Type B pancreatic cell (in vitro differentiated cells): ENCODE data around the gene NCEH1. TPM values are rescaled to one million over a fixed set of nuclear protein-coding genes. Genes with fewer than 3 reads are reported as not detected.

Experiments
- DNase-seq: peaks from one replicate; pipeline ENCODE4 v3.0.0; 2021; ENCODE audit warnings: mixed read lengths; ENCODE audit not compliant: unreplicated experiment; ENCODE audit errors: extremely low spot score
- H3K27ac Mint-ChIP-seq: 2 replicates; pipeline ENCODE4 v1.8.0; 2021; ENCODE audit warnings: mild to moderate bottlenecking, mixed read lengths
- H3K27me3 Mint-ChIP-seq: 2 replicates; pipeline ENCODE4 v1.8.0; 2021; ENCODE audit warnings: mixed read lengths
- H3K36me3 Mint-ChIP-seq: 2 replicates; pipeline ENCODE4 v1.8.0; 2021; ENCODE audit warnings: mixed read lengths
- H3K4me1 Mint-ChIP-seq: one replicate; pipeline ENCODE4 v1.8.0; 2021; ENCODE audit warnings: mixed read lengths; ENCODE audit not compliant: unreplicated experiment
- H3K4me3 Mint-ChIP-seq: 2 replicates; pipeline ENCODE4 v1.8.0; 2021; ENCODE audit warnings: mild to moderate bottlenecking, mixed read lengths
- H3K9me3 Mint-ChIP-seq: 2 replicates; pipeline ENCODE4 v1.8.0; 2021; ENCODE audit warnings: mixed read lengths
- total RNA-seq: library from RNA; stranded (reverse); gene quantifications from 2 replicates; pipeline ENCODE4 v1.2.1, GENCODE V29; 2021; ENCODE audit warnings: low replicate concordance
- TF ChIP-seq, protein P1 (sequence below): fragments of 200-600 bp; sonication (generic); conservative IDR thresholded peaks from 2 replicates; pipeline ENCODE4 v1.5.0; 2021; ENCODE audit warnings: antibody characterized with exemption, mild to moderate bottlenecking

Gene NCEH1
- total RNA-seq, 1 donor from 2014 or later, result 7.0 TPM

DNA sequence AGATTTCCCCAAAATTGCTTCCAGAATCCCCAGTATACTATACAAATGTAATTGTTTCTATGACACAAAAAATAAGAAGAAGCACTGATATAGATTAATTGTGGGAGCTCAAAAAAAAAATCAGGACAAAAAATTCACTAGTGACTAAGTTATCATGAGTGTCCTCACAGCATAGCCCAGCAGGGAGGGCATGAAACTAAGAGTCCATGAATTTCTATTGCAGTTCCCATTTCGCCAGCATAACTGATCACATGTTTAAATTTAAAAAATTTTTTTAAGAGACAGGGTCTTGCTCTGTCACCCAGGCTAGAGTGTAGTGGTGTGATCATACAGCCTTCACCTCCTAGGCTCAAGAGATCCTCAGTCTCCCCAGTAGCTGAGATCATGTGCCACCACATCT, 10.6 kb downstream of the NCEH1 start:
- TF ChIP-seq, protein P1, sequence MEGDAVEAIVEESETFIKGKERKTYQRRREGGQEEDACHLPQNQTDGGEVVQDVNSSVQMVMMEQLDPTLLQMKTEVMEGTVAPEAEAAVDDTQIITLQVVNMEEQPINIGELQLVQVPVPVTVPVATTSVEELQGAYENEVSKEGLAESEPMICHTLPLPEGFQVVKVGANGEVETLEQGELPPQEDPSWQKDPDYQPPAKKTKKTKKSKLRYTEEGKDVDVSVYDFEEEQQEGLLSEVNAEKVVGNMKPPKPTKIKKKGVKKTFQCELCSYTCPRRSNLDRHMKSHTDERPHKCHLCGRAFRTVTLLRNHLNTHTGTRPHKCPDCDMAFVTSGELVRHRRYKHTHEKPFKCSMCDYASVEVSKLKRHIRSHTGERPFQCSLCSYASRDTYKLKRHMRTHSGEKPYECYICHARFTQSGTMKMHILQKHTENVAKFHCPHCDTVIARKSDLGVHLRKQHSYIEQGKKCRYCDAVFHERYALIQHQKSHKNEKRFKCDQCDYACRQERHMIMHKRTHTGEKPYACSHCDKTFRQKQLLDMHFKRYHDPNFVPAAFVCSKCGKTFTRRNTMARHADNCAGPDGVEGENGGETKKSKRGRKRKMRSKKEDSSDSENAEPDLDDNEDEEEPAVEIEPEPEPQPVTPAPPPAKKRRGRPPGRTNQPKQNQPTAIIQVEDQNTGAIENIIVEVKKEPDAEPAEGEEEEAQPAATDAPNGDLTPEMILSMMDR, result no peak
- no peaks in the 10 kb centered on the region for H3K27me3 Mint-ChIP-seq
- H3K36me3 Mint-ChIP-seq, result no peaks in the 10 kb centered on the region
- no peak overlapping the region for H3K27ac Mint-ChIP-seq
- no peak overlapping the region for H3K4me3 Mint-ChIP-seq
- no peaks in the 10 kb centered on the region for H3K9me3 Mint-ChIP-seq
- H3K4me1 Mint-ChIP-seq, result peaks cover 19% of the 10 kb centered on the region
- no peak for DNase-seq

- no peak overlapping the region for H3K27ac Mint-ChIP-seq
- TF ChIP-seq, protein P1, result no peak
- peaks cover 14% of the 10 kb centered on the region for H3K4me1 Mint-ChIP-seq
- no peaks in the 10 kb centered on the region for H3K9me3 Mint-ChIP-seq
- no peaks in the 10 kb centered on the region for H3K27me3 Mint-ChIP-seq
- no peaks in the 10 kb centered on the region for H3K36me3 Mint-ChIP-seq
- DNase-seq, result no peak
- no peak overlapping the region for H3K4me3 Mint-ChIP-seq
Measured at GRCh38 chr3:172699031-172699430, 11.8 kb downstream of the NCEH1 start.

DNA sequence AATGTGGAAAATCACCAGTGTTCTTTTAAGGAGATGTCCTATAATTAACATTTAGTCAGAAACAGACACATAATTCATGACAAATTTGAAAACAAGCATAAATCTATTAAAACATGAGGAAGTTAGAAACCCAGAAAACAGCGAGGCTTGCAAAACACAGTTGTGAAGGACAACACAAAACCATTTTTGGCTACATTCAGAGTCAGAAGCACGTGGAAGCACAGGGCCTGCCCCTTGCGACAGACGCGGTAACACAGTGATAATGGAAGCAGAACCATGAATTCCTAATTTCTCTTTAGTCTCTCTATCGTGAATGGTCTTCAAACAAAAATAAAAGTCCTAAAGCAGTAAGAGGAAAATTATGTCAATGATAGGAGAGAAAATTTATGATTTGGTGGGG, 12.2 kb downstream of the NCEH1 start:
- DNase-seq, result no peak
- H3K4me1 Mint-ChIP-seq, result peaks cover 10% of the 10 kb centered on the region
- TF ChIP-seq, protein P1, result no peak
- no peak overlapping the region for H3K27ac Mint-ChIP-seq
- H3K4me3 Mint-ChIP-seq, result no peak overlapping the region
- no peaks in the 10 kb centered on the region for H3K9me3 Mint-ChIP-seq
- H3K36me3 Mint-ChIP-seq, result no peaks in the 10 kb centered on the region
- no peaks in the 10 kb centered on the region for H3K27me3 Mint-ChIP-seq

DNA sequence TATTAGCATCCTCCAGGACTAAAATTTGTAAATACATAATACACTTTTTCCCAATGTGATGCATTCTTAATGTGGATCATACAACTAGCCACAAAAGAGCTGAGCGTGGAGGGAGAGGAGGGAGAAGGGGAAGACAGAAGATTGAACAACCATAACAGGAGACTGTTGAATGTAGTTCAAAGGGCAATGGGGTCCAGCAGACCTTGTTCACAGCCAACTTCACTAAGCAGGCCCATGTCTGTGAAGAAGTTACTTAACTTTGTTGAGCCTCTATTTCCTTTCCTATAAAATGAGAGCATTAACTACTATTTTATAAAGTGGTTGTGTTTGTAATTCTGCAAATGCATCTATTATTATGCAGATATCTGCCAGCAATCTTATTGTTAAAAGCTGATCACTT, 13.3 kb downstream of the NCEH1 start:
- Mint-ChIP-seq H3K4me1 (peaks cover 10% of the 10 kb centered on the region), H3K9me3 (no peaks in the 10 kb centered on the region), H3K27me3 (no peaks in the 10 kb centered on the region), H3K27ac (no peak overlapping the region), H3K4me3 (no peak overlapping the region), H3K36me3 (no peaks in the 10 kb centered on the region)
- no peak for DNase-seq
- TF ChIP-seq, protein P1, result no peak

DNA sequence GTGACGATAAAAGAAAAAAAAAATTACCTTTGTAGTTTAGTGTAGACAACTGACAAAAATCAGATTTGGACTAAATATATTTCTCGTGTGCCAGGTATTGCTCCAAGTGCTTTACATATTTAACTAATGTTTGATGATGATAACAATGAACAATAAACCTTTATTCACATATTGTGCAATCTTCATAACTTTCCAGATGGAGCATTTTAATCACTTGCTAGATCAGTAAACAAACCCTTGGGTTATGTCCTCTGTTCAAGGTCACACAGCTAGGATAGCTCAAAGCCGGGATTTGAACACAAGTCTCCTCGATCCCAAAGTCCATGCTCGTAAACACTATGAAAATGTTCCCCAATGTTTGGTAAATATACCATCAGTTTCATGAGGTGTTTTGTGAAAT, 14.5 kb downstream of the NCEH1 start:
- Mint-ChIP-seq H3K4me3 (no peak overlapping the region), H3K27me3 (no peaks in the 10 kb centered on the region), H3K27ac (no peak overlapping the region), H3K36me3 (no peaks in the 10 kb centered on the region), H3K9me3 (no peaks in the 10 kb centered on the region), H3K4me1 (peaks cover 7% of the 10 kb centered on the region)
- TF ChIP-seq, protein P1, result no peak
- no peak for DNase-seq
